Memory B cell (primary cell): ENCODE data around the gene NECAB2.

Source experiments
- ATAC-seq: fragments of 150-1000 bp; cut with Tn5 transposase; 2 replicates; pipeline ENCODE4 v1.10.0; 2021; ENCODE audit warnings: low read depth, mild to moderate bottlenecking, moderate library complexity
- DNase-seq, 2 donors: peaks; one replicate each; pipeline ENCODE4 v3.0.0; 2022; ENCODE audit warnings: low spot score in 2 of 2
- H3K27ac Mint-ChIP-seq: one replicate; pipeline ENCODE4 v1.8.0; 2022; ENCODE audit warnings: mild to moderate bottlenecking, moderate library complexity, mixed read lengths
- H3K27me3 Mint-ChIP-seq: one replicate; pipeline ENCODE4 v1.8.0; 2022; ENCODE audit warnings: mixed read lengths
- H3K36me3 Mint-ChIP-seq: one replicate; pipeline ENCODE4 v1.8.0; 2022; ENCODE audit warnings: mild to moderate bottlenecking, mixed read lengths
- H3K4me1 Mint-ChIP-seq: one replicate; pipeline ENCODE4 v1.8.0; 2022; ENCODE audit warnings: mixed read lengths
- H3K4me3 Mint-ChIP-seq: one replicate; pipeline ENCODE4 v1.8.0; 2022; ENCODE audit warnings: mild to moderate bottlenecking, moderate library complexity, mixed read lengths
- H3K9me3 Mint-ChIP-seq: one replicate; pipeline ENCODE4 v1.8.0; 2022; ENCODE audit warnings: mixed read lengths

Gene NECAB2

DNA sequence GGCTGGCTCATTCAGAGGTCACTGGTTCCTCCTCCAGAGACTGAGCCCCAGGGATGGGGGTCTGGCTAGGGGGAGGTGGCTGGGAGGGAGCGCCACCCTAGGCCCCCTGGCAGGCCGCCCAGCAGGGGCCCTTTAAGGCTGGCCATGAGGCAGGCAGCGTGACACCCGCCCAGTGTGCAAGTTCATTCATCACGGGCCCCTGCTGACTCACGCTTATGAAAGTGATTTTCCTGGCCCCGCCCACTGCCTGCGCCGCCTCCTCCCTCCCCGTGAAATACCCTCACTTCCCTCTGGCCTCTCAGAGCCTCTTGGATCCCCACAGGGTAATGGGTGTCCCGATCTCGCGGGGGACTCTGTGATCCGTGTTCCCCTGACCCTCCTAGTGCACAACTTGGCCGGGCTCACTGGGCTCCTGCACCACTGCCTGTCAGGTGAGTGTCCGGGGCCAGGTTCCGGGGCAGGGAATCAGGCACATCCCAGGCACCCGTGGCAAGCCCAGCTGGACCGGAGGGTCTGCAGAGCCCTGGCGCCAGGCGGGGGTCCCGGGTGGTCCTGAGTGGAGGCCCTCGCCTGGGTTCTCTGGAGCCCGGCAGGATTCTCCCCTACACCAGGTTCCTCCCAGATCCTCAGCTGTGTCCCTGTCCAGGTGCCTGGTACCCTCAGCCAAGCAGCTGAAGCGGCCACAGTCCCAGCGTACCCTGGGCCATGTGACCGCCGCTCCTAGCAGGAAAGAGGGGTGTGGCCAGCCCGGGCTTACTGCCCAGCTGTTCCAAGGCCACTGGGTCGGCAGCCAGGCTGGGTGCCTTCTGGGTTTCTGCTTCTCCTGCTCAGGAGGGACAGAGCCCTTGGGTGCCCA is 14.9 kb upstream of the NECAB2 start, which contains the start of gene OSGIN1:
OSGIN1 (plus strand) TSS at position 301 of the 856 bp plus-strand sequence. CDS start 4,432 bp downstream, outside the sequence.
- ATAC-seq = peak; percentile 78
- peaks cover 7% of the 10 kb centered on the region for H3K4me1 Mint-ChIP-seq
- DNase-seq = peak; percentile 32 to 40
- no peaks in the 10 kb centered on the region for H3K9me3 Mint-ChIP-seq
- H3K4me3 Mint-ChIP-seq = peak within 1 kb of the TSS; percentile 71
- H3K36me3 Mint-ChIP-seq = no peaks in the 10 kb centered on the region
- no peak within 1 kb of the TSS for H3K27ac Mint-ChIP-seq
- H3K27me3 Mint-ChIP-seq = peaks cover 6% of the 10 kb centered on the region

DNA sequence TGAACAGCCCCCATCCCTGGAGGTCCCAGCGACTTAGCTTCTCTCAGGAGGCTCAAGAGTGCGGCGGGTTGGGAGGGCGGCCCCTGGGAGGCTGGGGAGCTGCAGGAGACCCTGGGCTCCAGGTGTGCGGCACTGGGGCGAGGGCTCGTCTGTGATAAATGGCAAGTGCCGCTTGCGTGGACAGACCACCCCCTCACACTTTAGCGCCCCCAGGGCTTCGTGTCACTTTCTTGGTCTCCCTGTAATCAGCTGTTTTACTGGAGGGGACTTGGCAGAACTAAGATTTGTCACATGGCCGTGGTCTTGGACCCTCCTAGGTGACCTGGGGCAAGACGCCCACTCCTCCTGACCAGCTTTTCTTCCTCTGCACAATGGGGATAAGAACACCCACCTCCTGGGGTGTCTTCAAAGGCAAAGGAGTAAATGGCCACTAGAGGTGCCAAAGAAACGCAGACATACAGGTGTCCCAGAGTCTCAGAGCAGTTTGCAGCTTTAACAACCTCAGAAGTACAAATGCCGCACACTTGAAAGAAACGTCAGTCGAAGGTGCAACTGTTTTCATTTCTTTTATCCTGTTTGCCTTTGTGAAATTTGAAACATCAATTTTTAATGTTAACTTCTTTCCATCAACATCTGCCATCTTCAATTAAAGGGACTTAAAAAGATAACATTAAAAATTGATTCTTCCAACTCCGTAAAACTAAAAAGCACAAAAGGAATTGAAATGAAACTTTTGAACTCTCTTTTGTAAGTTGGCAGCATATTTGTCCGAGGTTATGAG is 14.1 kb upstream of the NECAB2 start:
- peak overlapping the region; percentile 51 for H3K4me3 Mint-ChIP-seq
- H3K27ac Mint-ChIP-seq = no peak overlapping the region

DNA sequence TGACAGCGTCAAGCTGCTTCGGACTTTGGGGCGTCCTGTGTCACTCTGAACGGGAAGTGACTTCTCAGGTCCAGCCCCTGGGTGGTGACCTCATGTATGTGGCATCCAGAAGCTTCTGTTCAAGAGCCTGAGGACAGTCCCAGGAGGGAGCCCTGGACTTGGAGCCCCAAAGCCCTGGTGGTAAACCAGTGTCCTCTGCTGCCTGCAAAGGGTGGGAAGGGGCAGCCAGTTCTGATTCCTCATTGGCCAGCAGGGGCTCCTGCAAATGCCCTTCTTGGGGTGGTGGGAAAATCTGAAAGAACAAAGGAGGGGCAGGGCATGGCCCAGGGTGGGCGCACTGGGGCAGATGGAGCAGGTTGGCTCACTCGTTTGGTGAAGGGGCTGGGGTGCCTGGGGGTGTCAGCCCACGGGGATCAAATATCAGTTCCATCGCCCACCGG is 13.4 kb upstream of the NECAB2 start:
- no peaks in the 10 kb centered on the region for H3K9me3 Mint-ChIP-seq
- peaks cover 6% of the 10 kb centered on the region for H3K27me3 Mint-ChIP-seq
- no peak overlapping the region for H3K27ac Mint-ChIP-seq
- no peaks in the 10 kb centered on the region for H3K36me3 Mint-ChIP-seq
- H3K4me3 Mint-ChIP-seq = no peak overlapping the region
- ATAC-seq (no peak), DNase-seq (no peak)
- peaks cover 7% of the 10 kb centered on the region for H3K4me1 Mint-ChIP-seq

More for the DNA sequence above, 14.1 kb upstream of the NECAB2 start:
- H3K4me1 Mint-ChIP-seq = peaks cover 7% of the 10 kb centered on the region
- ATAC-seq = peak; percentile 51
- no peaks in the 10 kb centered on the region for H3K36me3 Mint-ChIP-seq
- H3K9me3 Mint-ChIP-seq = no peaks in the 10 kb centered on the region
- peaks cover 6% of the 10 kb centered on the region for H3K27me3 Mint-ChIP-seq
- DNase-seq = no peak

DNA sequence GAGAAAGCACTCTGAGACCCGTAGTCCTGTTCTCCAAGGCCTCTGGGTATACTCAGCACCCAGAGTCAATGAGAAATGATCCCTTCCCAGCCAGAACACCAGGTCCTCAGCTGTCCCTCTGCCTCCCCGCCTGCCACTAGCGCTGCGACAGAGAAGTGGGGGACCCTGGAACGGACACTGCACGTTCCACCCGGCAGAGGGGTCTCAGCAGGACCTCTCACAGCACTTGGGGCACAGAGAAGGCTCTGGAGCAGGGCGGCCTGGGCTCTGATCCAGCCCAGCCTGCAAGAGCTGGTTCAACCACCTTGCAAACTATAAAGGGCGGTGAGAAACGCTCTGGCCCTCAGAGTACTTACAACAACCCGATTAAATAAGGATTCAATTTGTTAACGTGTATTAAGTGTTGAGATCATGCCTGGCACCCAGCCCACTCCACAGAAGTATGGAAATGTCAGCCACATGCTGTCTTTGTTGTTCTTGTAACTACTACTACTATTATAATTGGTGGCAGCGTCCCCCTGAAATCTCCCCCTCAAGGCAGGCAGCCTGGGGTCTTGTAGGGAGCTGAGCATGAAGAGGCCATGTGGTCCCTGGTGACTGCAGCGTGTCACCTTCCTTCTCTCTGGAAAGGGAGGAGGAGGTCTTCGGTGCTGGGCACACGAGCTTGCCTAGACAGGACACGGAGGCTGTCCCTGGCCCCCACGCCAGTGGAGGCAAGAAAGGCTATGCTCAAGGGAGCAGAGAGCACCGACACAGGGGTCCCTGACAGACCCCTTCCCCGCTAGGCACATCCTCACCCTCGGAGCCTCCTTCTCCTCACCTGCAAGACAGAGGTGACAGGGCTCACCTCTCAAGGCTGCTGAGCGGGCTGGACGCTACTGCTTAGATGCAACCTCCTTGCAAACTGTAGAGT is 12.6 kb upstream of the NECAB2 start:
- Mint-ChIP-seq H3K27me3 (peaks cover 6% of the 10 kb centered on the region), H3K4me3 (no peak overlapping the region), H3K9me3 (no peaks in the 10 kb centered on the region), H3K36me3 (no peaks in the 10 kb centered on the region), H3K4me1 (peaks cover 7% of the 10 kb centered on the region), H3K27ac (no peak overlapping the region)
- no peak for DNase-seq
- no peak for ATAC-seq

DNA sequence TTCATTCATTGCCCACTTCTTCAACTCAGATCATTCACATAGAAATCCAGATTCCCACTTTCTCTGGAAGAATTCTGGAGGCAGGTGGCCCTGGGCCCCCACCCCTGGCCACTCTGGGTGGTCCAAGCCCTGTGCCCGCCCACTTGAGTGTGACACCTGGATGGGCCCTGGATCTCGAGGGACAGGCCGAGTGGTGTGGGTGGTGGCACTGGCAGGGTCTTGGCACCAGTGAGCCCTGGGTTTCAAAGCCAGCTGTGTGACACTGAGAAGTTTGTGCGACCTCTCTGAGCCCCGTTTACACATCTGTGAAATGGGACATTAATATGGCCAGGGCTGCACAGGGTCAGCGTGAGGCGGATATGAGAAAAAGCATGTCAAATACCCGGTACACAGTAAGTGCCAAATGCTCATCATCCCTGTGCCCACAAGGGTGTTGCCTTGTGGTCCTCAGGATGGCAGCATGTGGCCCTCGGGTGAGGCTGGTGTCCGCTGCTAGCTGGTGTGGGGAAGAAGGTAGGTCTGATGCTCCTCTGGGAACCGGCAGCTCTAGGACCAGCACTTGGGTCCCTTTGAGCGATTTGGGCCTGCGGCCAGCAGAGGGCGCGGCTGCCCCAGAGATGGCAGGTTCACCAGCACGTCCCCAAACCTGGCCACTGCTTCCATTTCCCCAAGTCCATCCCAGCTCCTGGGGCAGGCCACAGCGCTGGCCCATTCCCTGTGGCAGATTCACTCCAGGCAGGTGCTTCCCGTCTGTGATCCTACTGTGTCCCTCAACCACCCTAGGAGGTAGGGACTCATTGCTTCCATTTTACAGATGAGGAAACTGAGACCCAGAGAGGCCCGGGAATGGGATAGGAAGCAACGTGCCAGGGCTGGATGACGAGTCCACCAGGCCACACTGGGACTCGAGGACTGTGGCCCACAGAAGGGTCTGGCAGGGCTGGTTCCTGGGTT is 11.4 kb upstream of the NECAB2 start:
- ATAC-seq (peak; percentile 72), DNase-seq (peak; percentile 69 to 75)
- Mint-ChIP-seq H3K4me1 (peaks cover 7% of the 10 kb centered on the region), H3K4me3 (no peak overlapping the region), H3K9me3 (no peaks in the 10 kb centered on the region), H3K27me3 (peaks cover 6% of the 10 kb centered on the region), H3K27ac (no peak overlapping the region), H3K36me3 (peaks cover 2% of the 10 kb centered on the region)

DNA sequence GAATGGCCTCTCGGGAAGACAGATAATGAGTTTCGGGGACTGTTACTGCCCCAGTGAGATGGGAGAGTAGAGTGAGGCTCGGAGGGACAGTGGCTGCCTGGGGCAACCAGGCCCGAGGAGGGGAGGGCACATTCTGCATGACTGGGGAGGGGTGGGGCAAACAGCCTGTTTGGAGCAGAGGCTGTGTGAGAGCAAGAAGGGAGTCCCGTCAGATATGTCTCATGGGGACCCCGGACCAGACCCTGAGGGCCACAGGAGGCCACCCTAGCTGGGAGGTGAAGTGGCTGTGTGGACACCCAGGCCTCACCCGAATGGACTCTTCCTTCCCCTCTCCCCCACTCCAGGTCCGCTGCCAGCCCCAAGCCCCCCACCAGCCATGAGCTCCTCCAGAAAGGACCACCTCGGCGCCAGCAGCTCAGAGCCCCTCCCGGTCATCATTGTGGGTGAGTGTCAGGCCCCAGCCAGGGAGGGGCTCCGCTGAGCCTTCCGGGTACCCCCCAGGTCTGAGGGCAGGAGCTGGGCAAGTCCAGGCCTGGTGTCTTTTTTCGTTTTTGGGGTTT is 10.7 kb upstream of the NECAB2 start:
- H3K4me1 Mint-ChIP-seq = peaks cover 7% of the 10 kb centered on the region
- H3K27ac Mint-ChIP-seq = no peak overlapping the region
- H3K27me3 Mint-ChIP-seq = peaks cover 6% of the 10 kb centered on the region
- DNase-seq (no peak), ATAC-seq (no peak)
- no peaks in the 10 kb centered on the region for H3K9me3 Mint-ChIP-seq
- H3K36me3 Mint-ChIP-seq = peaks cover 2% of the 10 kb centered on the region
- H3K4me3 Mint-ChIP-seq = no peak overlapping the region

DNA sequence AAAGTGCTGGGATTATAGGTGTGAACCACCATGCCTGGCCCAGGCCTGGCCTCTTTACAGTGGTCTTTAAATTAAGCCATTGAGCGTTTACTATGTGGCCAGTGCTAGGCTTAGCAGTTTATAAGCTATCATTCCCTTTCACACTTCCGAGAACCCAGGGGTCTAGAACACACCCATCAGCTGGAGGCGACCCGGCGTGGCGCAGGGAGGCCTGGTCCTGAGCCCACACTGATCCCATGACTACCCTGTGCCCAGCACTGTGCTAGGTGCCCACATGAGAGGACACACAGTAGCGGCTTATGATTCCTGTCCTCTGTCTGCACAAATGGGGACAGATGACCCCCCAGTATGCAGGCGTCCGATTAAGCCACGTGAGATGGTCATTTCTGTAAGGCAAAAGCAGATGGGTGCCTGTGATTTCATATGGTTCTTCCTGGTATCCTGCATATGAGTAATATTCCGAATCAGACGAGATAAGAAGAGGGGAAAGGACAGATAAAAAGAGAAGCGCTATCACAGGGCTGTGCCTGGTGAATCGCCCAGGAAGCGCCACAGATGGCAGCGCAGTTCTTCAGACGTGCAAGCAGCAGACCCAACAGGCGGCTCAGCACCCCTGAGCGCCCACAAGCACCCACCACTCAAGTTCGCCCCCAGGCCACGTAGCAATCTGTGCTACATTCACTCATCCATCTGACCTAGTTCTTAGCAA is 9.8 kb upstream of the NECAB2 start:
- Mint-ChIP-seq H3K27me3 (peaks cover 4% of the 10 kb centered on the region), H3K27ac (no peak overlapping the region), H3K36me3 (peaks cover 2% of the 10 kb centered on the region), H3K9me3 (no peaks in the 10 kb centered on the region), H3K4me3 (no peak overlapping the region), H3K4me1 (peaks cover 5% of the 10 kb centered on the region)
- DNase-seq (no peak), ATAC-seq (no peak)

DNA sequence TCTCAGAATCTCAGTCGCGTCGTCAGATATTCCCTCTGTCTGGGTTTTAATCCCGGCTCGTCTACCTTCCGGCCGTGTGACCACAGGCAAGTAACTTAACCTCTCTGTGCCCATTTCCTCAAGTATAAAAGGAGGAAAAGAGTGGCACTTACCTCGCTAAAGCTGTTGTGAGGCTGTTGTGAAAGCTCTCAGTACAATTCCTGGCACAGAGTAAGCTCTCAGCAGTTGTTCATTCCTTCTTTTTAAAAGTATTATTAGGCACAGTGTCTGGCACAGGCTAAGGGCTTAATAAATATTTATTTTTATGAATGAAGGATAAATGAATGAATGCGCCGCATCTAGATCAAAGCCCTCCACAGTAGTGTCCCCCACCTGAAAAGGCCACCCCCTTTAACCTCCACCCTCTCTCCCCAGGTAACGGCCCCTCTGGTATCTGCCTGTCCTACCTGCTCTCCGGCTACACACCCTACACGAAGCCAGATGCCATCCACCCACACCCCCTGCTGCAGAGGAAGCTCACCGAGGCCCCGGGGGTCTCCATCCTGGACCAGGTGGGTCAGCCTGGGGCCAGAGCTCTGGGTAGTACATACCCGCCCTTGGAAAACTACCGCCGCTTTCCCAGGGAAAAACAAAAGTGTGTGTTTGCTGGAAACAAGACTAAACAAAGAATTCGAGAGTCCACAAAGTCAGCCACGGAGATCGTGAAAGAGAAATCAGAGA is 9.0 kb upstream of the NECAB2 start:
- Mint-ChIP-seq H3K27me3 (peaks cover 4% of the 10 kb centered on the region), H3K4me3 (no peak overlapping the region), H3K27ac (no peak overlapping the region), H3K9me3 (no peaks in the 10 kb centered on the region), H3K4me1 (peaks cover 5% of the 10 kb centered on the region), H3K36me3 (peaks cover 2% of the 10 kb centered on the region)
- ATAC-seq (no peak), DNase-seq (no peak)

DNA sequence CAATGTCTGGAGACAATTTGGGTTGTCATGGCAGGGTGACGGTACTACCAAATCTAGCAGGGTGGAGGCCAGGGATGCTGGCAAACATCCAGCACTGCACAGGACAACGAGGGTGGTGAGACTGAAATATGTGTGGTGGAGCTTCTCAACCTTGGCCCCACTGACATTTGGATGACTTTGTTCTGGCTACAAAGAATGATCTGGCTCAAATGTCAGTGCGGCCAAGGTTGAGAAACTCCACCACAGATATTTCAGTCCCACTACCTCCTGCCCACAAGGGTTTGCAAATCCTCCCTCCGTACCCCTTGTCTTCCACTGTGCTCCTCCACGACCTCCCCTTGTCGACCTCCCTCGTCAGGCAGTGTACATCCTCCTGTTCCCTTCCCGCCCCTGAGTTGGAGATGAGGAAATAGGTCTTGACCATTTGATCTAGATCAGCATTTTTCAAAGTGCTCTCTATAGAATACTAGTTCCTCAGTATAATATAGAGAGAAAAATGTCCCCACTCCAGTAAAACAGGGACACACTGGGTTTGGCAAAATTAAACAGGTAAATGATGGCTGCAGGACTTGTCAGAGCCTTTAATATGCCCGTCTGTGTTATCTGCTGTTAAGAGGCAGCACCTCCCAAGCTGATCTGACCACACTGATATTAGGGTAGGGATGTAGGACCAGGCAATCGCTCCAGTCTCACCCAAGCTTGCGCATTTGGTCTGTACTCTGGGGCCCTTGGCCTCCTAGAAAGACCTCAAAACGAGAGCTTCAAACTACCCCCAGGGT is 8.2 kb upstream of the NECAB2 start:
- H3K36me3 Mint-ChIP-seq = peaks cover 2% of the 10 kb centered on the region
- H3K4me3 Mint-ChIP-seq = no peak overlapping the region
- peaks cover 2% of the 10 kb centered on the region for H3K27me3 Mint-ChIP-seq
- peaks cover 5% of the 10 kb centered on the region for H3K4me1 Mint-ChIP-seq
- H3K9me3 Mint-ChIP-seq = no peaks in the 10 kb centered on the region
- DNase-seq = no peak
- H3K27ac Mint-ChIP-seq = no peak overlapping the region
- no peak for ATAC-seq

DNA sequence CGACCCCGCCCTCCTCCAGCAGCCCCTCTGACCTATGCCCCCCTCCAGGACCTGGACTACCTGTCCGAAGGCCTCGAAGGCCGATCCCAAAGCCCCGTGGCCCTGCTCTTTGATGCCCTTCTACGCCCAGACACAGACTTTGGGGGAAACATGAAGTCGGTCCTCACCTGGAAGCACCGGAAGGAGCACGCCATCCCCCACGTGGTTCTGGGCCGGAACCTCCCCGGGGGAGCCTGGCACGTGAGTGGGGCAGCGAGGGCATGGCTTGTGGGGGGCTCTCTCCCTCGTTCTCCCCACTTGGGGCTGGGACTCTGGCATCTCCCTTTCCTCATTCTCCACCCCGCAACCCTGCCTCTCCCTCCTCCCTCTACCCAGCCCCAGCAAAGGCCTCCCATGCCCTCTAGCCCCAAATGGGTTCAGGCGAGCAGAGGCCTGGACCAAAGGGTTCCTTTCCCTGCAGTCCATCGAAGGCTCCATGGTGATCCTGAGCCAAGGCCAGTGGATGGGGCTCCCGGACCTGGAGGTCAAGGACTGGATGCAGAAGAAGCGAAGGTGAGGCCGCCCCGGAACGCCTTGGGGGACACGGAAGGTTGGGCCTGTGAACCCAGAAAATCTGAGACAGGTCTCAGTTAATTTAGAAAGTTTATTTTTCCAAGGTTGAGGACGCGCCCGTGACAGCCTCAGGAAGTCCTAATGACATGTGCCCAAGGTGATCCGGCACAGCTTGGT is 7.4 kb upstream of the NECAB2 start:
- no peak overlapping the region for H3K27ac Mint-ChIP-seq
- no peak for DNase-seq
- H3K27me3 Mint-ChIP-seq = no peaks in the 10 kb centered on the region
- peaks cover 5% of the 10 kb centered on the region for H3K4me1 Mint-ChIP-seq
- no peak overlapping the region for H3K4me3 Mint-ChIP-seq
- H3K9me3 Mint-ChIP-seq = no peaks in the 10 kb centered on the region
- H3K36me3 Mint-ChIP-seq = peaks cover 3% of the 10 kb centered on the region
- no peak for ATAC-seq

DNA sequence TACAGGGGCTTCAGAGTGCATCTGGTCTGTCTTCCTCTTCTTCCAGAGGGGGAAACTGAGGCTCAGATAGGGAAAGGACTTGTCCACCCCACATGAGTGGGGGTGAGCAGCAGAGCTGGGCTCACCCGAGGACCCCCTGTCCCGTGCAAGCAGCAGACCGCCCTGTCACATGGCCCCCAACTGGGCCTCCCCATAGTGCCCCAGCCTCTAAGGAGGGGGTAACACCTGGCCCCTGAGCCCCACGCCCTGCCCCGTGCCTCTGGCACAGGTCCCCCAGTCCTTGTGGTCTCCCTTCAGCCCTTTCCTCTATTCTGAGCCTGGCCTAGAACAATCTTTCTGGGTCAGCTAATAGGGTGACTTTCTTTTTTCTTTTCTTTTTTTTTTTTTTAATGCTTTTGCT is 6.5 kb upstream of the NECAB2 start:
- Mint-ChIP-seq H3K27ac (no peak overlapping the region), H3K36me3 (peaks cover 4% of the 10 kb centered on the region), H3K4me1 (peaks cover 4% of the 10 kb centered on the region), H3K27me3 (no peaks in the 10 kb centered on the region), H3K4me3 (no peak overlapping the region), H3K9me3 (no peaks in the 10 kb centered on the region)
- no peak for DNase-seq
- ATAC-seq = no peak
